IMR-90 (cell line): ENCODE results near the gene RAD51B. TPM values are rescaled to one million over a fixed set of nuclear protein-coding genes. Genes with fewer than 3 reads are reported as not detected.
A peak's percentile ranks its signal among the peaks of the same experiment; 100 is the strongest.

Experiments used
- ATAC-seq: fragments of 200-7000 bp; cut with Tn5 transposase; 2 replicates; pipeline ENCODE4 v1.9.1; 2020; ENCODE audit warnings: low read depth, mild to moderate bottlenecking, moderate library complexity
- BruUV-seq: library from RNA; stranded (reverse); fragments of 400-500 nt; replicated peaks from 2 replicates; lab custom pipeline; 2021; lab: Mats Ljungman, UMichigan
- CTCF ChIA-PET: fragments of 300-600 bp; formaldehyde crosslinking; extraction: SDS; loops from one replicate; lab custom pipeline; 2021; ENCODE audit warnings: antibody characterized with exemption; lab: Yijun Ruan, JAX
- POLR2A ChIA-PET: fragments of 300-600 bp; sonication (Branson Sonifier 250); formaldehyde crosslinking; loops from one replicate; lab custom pipeline; 2022; ENCODE audit warnings: antibody characterized with exemption; ENCODE audit not compliant: unreplicated experiment; lab: Charles Lee
- DNase-seq: peaks from one replicate; pipeline ENCODE4 v3.0.0; 2013
- H2AFZ ChIP-seq: replicated peaks from 2 replicates; pipeline ENCODE3; 2013; ENCODE audit warnings: low read length, mild to moderate bottlenecking; ENCODE audit not compliant: poor library complexity
- H2AK5ac ChIP-seq: 2 replicates; pipeline ENCODE4 v1.6.1; 2013; ENCODE audit warnings: low read depth, low read length, inconsistent platforms
- H2AK9ac ChIP-seq: replicated peaks from 2 replicates; pipeline ENCODE3; 2013; ENCODE audit warnings: mild to moderate bottlenecking, low read depth, low read length, moderate library complexity; ENCODE audit not compliant: poor library complexity
- H2BK120ac ChIP-seq: 2 replicates; pipeline ENCODE4 v1.6.1; 2013; ENCODE audit warnings: low read depth, low read length, inconsistent platforms
- H2BK15ac ChIP-seq: 3 replicates; pipeline ENCODE4 v1.6.1; 2013; ENCODE audit warnings: low read depth, low read length, inconsistent platforms
- H2BK20ac ChIP-seq: 2 replicates; pipeline ENCODE4 v1.6.1; 2013; ENCODE audit warnings: low read depth, mild to moderate bottlenecking, inconsistent platforms, low read length, moderate library complexity
- H2BK5ac ChIP-seq: 2 replicates; pipeline ENCODE4 v1.6.1; 2013; ENCODE audit warnings: mild to moderate bottlenecking, low read depth, low read length, inconsistent platforms; ENCODE audit not compliant: poor library complexity, severe bottlenecking
- H3K14ac ChIP-seq: replicated peaks from 2 replicates; pipeline ENCODE4 v1.6.1; 2013; ENCODE audit warnings: low read depth, low read length, inconsistent platforms
- H3K18ac ChIP-seq: 2 replicates; pipeline ENCODE4 v1.6.1; 2013; ENCODE audit warnings: low read depth, low read length, control low read depth
- H3K23ac ChIP-seq: 2 replicates; pipeline ENCODE4 v1.6.1; 2013; ENCODE audit warnings: low read depth, low read length, inconsistent platforms
- H3K27ac ChIP-seq: 2 replicates; pipeline ENCODE4 v1.5.1; 2013; ENCODE audit warnings: mild to moderate bottlenecking, control low read depth, low read length; ENCODE audit not compliant: insufficient read depth
- H3K27me3 ChIP-seq: 2 replicates; pipeline ENCODE4 v1.6.1; 2013; ENCODE audit warnings: low read length; ENCODE audit not compliant: control insufficient read depth, insufficient read depth
- H3K36me3 ChIP-seq: 2 replicates; pipeline ENCODE4 v1.6.1; 2013; ENCODE audit warnings: low read length, mixed read lengths; ENCODE audit not compliant: control insufficient read depth, insufficient read depth
- H3K4ac ChIP-seq: 2 replicates; pipeline ENCODE4 v1.6.1; 2013; ENCODE audit warnings: low read depth, low read length, inconsistent platforms
- H3K4me1 ChIP-seq: 2 replicates; pipeline ENCODE4 v1.6.1; 2013; ENCODE audit warnings: low read length, mixed read lengths; ENCODE audit not compliant: control insufficient read depth, insufficient read depth
- H3K4me2 ChIP-seq: 2 replicates; pipeline ENCODE4 v1.6.1; 2013; ENCODE audit warnings: low read depth, mild to moderate bottlenecking, control low read depth, low read length, moderate library complexity
- H3K4me3 ChIP-seq: 2 replicates; pipeline ENCODE4 v1.5.1; 2013; ENCODE audit warnings: low read depth, mild to moderate bottlenecking, control low read depth, low read length, moderate library complexity; ENCODE audit not compliant: insufficient read depth
- H3K56ac ChIP-seq: 2 replicates; pipeline ENCODE4 v1.6.1; 2013; ENCODE audit warnings: low read length, inconsistent platforms; ENCODE audit not compliant: insufficient read depth; ENCODE audit errors: extremely low read depth
- H3K79me1 ChIP-seq, 2 experiments: 2 replicates each; pipeline ENCODE4 v1.6.1; 2013; ENCODE audit warnings: low read length in 2 of 2, inconsistent platforms in 1 of 2, low read depth in 1 of 2
- H3K9ac ChIP-seq: 2 replicates; pipeline ENCODE4 v1.6.1; 2013; ENCODE audit warnings: low read depth, low read length, control low read depth
- H3K9me1 ChIP-seq: 2 replicates; pipeline ENCODE4 v1.6.1; 2013; ENCODE audit warnings: low read length, inconsistent platforms; ENCODE audit not compliant: insufficient read depth
- H3K9me3 ChIP-seq: 2 replicates; pipeline ENCODE4 v1.6.1; 2013; ENCODE audit warnings: low read length; ENCODE audit not compliant: control insufficient read depth, insufficient read depth
- H4K20me1 ChIP-seq: 2 replicates; pipeline ENCODE4 v1.6.1; 2013; ENCODE audit warnings: low read length, inconsistent platforms; ENCODE audit not compliant: insufficient read depth
- H4K5ac ChIP-seq: 2 replicates; pipeline ENCODE4 v1.6.1; 2013; ENCODE audit warnings: mild to moderate bottlenecking, low read depth, low read length, control low read depth
- H4K8ac ChIP-seq, 2 experiments: 2 replicates each; pipeline ENCODE4 v1.6.1; 2013; ENCODE audit warnings: low read depth in 2 of 2, low read length in 2 of 2, control low read depth in 1 of 2, inconsistent platforms in 1 of 2
- H4K91ac ChIP-seq: 2 replicates; pipeline ENCODE4 v1.6.1; 2013; ENCODE audit warnings: low read depth, low read length, inconsistent platforms; ENCODE audit not compliant: insufficient read depth
- BHLHE40 ChIP-seq: fragments of 150-350 bp; IDR thresholded peaks from 2 replicates; pipeline ENCODE4 v1.6.1; 2016; ENCODE audit warnings: mild to moderate bottlenecking, low read depth, low read length
- FOS ChIP-seq: fragments of 150-350 bp; IDR thresholded peaks from 2 replicates; pipeline ENCODE4 v1.6.1; 2016; ENCODE audit warnings: low read depth, low read length
- MAFK ChIP-seq: IDR thresholded peaks from 2 replicates; pipeline ENCODE4 v1.6.1; 2012; ENCODE audit warnings: low read depth, low read length, improper control_type of control experiment
- MAZ ChIP-seq: IDR thresholded peaks from 2 replicates; pipeline ENCODE4 v1.6.1; 2012; ENCODE audit warnings: low read depth, mild to moderate bottlenecking, low read length, improper control_type of control experiment, moderate library complexity, borderline replicate concordance
- NFE2L2 ChIP-seq: fragments of 150-350 bp; IDR thresholded peaks from 2 replicates; pipeline ENCODE4 v1.6.1; 2016; ENCODE audit warnings: low read depth, mild to moderate bottlenecking, low read length
- POLR2A ChIP-seq: IDR thresholded peaks from 2 replicates; pipeline ENCODE4 v1.6.1; 2012; ENCODE audit warnings: mild to moderate bottlenecking, low read depth, low read length
- RAD21 ChIP-seq: IDR thresholded peaks from 2 replicates; pipeline ENCODE4 v1.6.1; 2012; ENCODE audit warnings: low read length, improper control_type of control experiment
- RCOR1 ChIP-seq: IDR thresholded peaks from 2 replicates; pipeline ENCODE4 v1.6.1; 2012; ENCODE audit warnings: mild to moderate bottlenecking, low read length, improper control_type of control experiment; ENCODE audit not compliant: insufficient replicate concordance
- SMC3 ChIP-seq: fragments of 150-350 bp; IDR thresholded peaks from 2 replicates; pipeline ENCODE4 v1.6.1; 2016; ENCODE audit warnings: low read depth, mild to moderate bottlenecking, antibody characterized with exemption, low read length, moderate library complexity
- WGBS, 2 experiments: methylation state at CpG; one replicate each; pipeline versions ENCODE4 v1.1.5 to v1.1.7; 2013; ENCODE audit warnings: missing lambda C conversion rate in 2 of 2; ENCODE audit not compliant: insufficient read length in 1 of 2; ENCODE audit errors: extremely low coverage in 2 of 2; 5-methylcytosine and 5-hydroxymethylcytosine counted together
- dilution Hi-C: fragments of 300-500 bp; cut with HindIII; formaldehyde crosslinking; loops from one replicate; pipeline ENCODE4 v1.14.3; 2018; ENCODE audit warnings: low sequenced_read_pairs; ENCODE audit not compliant: unreplicated experiment
- in situ Hi-C: fragments of 300-500 bp; cut with MboI; formaldehyde crosslinking; loops from 3 replicates; pipeline ENCODE4 v1.14.3; 2019; ENCODE audit warnings: low sequenced_read_pairs, inconsistent platforms, mixed read lengths
- intact Hi-C: fragments of 100-400 bp; cut with micrococcal nuclease; formaldehyde crosslinking; loops from 2 replicates; pipeline ENCODE4 v1.10.0; 2022
- polyA plus RNA-seq, 3 experiments: library from polyadenylated mRNA; depleted of rRNA; stranded (reverse); fragments of >200 nt; gene quantifications; 2 replicates each; pipeline ENCODE4 v1.2.3, GENCODE V29; 2012; ENCODE audit warnings: low replicate concordance in 1 of 3
- total RNA-seq: library from RNA; depleted of rRNA; stranded (reverse); fragments of >200 nt; gene quantifications from 2 replicates; pipeline ENCODE4 v1.2.3, GENCODE V29; 2012
- TF ChIP-seq, protein P1 (sequence below): fragments of 150-350 bp; IDR thresholded peaks from 2 replicates; pipeline ENCODE4 v1.6.1; 2017; ENCODE audit warnings: mild to moderate bottlenecking, antibody characterized with exemption, low read length, low read depth
- TF ChIP-seq, protein P2 (sequence below): conservative IDR thresholded peaks from 2 replicates; pipeline ENCODE4 v1.5.1; 2012; ENCODE audit warnings: mild to moderate bottlenecking, low read depth, low read length, improper control_type of control experiment
- TF ChIP-seq, protein P3 (sequence below): fragments of 150-350 bp; IDR thresholded peaks from 2 replicates; pipeline ENCODE4 v1.6.1; 2016; ENCODE audit warnings: low read depth, mild to moderate bottlenecking, low read length, moderate library complexity, borderline replicate concordance

The RAD51B gene
- total and polyA plus RNA-seq, 2 of the 4 experiments (the other 2 are of a cell fraction), result 5.1 to 18.8 TPM

DNA sequence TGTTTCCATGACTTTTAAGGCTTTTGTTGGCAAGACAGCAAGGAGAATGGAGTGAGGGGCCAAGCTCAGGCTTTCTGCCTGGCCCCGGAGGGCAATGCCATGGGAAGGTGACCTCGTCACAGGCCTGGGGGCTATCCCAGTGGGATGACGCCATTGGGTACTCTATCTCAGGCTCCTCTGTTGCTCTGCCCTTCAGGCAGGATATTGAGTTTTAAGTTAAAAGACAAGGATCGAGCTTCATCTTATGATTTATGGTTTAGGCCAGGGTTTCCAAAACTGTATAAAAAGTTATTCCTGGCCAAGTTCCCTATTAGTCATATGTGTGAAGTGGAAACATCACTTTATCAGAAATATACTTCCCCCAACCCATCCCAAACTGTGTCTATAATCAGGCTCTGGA is 845.6 kb downstream of the RAD51B start:
- Histone ChIP-seq H3K56ac (no peak overlapping the region), H3K18ac (peak overlapping the region; percentile 79; the same call in 1 of the 2 replicates), H2BK15ac (peak overlapping the region; percentile 67; the same call in 2 of the 3 replicates), H2BK120ac (peak overlapping the region; percentile 84), H3K14ac (peak overlapping the region; percentile 82), H3K27ac (no peak overlapping the region), H3K9me1 (peaks cover 22% of the 10 kb centered on the region), H3K4me3 (no peak overlapping the region), H3K36me3 (no peaks in the 10 kb centered on the region), H3K9me3 (no peaks in the 10 kb centered on the region), H4K91ac (peak overlapping the region; percentile 56), H2AFZ (no peak overlapping the region), H3K4me2 (no peak overlapping the region), H4K20me1 (no peaks in the 10 kb centered on the region), H4K5ac (peak overlapping the region; percentile 11; the same call in 1 of the 2 replicates), H3K79me1 (no peaks in the 10 kb centered on the region), H2AK9ac (no peak overlapping the region), H2AK5ac (peak overlapping the region; percentile 91), H3K4me1 (peaks cover 30% of the 10 kb centered on the region), H3K27me3 (no peaks in the 10 kb centered on the region), H2BK20ac (peak overlapping the region; percentile 84), H3K4ac (peak overlapping the region; percentile 88), H4K8ac (peak overlapping the region; percentile 43 to 79; a peak in 2 of 4 replicates), H3K9ac (no peak overlapping the region), H3K23ac (0 out of 2 replicates have a peak overlapping the region, but pooled peaks have one; percentile 21), H2BK5ac (peak overlapping the region; percentile 61)
- BruUV-seq, result no TSS peak
- DNase-seq, result peak; percentile 68
- ChIA-PET CTCF (interaction anchor here (0.5 to 1.5 kb wide), 5 partner anchors 12 to 411 kb away, joined by 3 to 5 read pairs (median 3); no protein-coding TSS in a partner anchor), POLR2A (no interaction called here)
- dilution Hi-C loops, result no loop called here
- no peak for ATAC-seq
- in situ Hi-C loops, result loop anchor here (10.0 kb wide), 1 partner anchor 120 kb away; no protein-coding TSS in a partner anchor
- intact Hi-C loops, result loop anchor here (2.0 to 10.0 kb wide), 3 partner anchors 126 to 720 kb away; no protein-coding TSS in a partner anchor
- TF ChIP-seq, protein P1, sequence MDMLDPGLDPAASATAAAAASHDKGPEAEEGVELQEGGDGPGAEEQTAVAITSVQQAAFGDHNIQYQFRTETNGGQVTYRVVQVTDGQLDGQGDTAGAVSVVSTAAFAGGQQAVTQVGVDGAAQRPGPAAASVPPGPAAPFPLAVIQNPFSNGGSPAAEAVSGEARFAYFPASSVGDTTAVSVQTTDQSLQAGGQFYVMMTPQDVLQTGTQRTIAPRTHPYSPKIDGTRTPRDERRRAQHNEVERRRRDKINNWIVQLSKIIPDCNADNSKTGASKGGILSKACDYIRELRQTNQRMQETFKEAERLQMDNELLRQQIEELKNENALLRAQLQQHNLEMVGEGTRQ, result no peak
- TF ChIP-seq BHLHE40 (no peak), MAZ (no peak), FOS (peak; percentile 28; the same call in 1 of the 2 replicates), MAFK (no peak), NFE2L2 (no peak), RAD21 (no peak), POLR2A (no peak), RCOR1 (no peak), SMC3 (peak; percentile 12; the same call in 1 of the 2 replicates)
- TF ChIP-seq, protein P2, sequence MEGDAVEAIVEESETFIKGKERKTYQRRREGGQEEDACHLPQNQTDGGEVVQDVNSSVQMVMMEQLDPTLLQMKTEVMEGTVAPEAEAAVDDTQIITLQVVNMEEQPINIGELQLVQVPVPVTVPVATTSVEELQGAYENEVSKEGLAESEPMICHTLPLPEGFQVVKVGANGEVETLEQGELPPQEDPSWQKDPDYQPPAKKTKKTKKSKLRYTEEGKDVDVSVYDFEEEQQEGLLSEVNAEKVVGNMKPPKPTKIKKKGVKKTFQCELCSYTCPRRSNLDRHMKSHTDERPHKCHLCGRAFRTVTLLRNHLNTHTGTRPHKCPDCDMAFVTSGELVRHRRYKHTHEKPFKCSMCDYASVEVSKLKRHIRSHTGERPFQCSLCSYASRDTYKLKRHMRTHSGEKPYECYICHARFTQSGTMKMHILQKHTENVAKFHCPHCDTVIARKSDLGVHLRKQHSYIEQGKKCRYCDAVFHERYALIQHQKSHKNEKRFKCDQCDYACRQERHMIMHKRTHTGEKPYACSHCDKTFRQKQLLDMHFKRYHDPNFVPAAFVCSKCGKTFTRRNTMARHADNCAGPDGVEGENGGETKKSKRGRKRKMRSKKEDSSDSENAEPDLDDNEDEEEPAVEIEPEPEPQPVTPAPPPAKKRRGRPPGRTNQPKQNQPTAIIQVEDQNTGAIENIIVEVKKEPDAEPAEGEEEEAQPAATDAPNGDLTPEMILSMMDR, result no peak
- TF ChIP-seq, protein P3, sequence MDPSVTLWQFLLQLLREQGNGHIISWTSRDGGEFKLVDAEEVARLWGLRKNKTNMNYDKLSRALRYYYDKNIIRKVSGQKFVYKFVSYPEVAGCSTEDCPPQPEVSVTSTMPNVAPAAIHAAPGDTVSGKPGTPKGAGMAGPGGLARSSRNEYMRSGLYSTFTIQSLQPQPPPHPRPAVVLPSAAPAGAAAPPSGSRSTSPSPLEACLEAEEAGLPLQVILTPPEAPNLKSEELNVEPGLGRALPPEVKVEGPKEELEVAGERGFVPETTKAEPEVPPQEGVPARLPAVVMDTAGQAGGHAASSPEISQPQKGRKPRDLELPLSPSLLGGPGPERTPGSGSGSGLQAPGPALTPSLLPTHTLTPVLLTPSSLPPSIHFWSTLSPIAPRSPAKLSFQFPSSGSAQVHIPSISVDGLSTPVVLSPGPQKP, result no peak
- 83% methylated on average over 2 of the region's 4 CpGs; no CpG with 5 or more reads in 1 of the 2 experiments for WGBS, 2 experiments
